ENCODE data around the gene KRT16. TPM values are rescaled to one million over a fixed set of nuclear protein-coding genes. Genes with fewer than 3 reads are reported as not detected.
A peak's percentile ranks its signal among the peaks of the same experiment; 100 is the strongest.
"Not testable (repeated sequence)": the region's sequence is repeated elsewhere in the genome, so short reads cannot be mapped to it uniquely, and the experiment has no call there.

KRT16 gene
- polyA plus RNA-seq, 1 donor (not counting 4 experiments of a cell fraction or from before 2014, with no cell fraction given): 1,851 TPM

DNA sequence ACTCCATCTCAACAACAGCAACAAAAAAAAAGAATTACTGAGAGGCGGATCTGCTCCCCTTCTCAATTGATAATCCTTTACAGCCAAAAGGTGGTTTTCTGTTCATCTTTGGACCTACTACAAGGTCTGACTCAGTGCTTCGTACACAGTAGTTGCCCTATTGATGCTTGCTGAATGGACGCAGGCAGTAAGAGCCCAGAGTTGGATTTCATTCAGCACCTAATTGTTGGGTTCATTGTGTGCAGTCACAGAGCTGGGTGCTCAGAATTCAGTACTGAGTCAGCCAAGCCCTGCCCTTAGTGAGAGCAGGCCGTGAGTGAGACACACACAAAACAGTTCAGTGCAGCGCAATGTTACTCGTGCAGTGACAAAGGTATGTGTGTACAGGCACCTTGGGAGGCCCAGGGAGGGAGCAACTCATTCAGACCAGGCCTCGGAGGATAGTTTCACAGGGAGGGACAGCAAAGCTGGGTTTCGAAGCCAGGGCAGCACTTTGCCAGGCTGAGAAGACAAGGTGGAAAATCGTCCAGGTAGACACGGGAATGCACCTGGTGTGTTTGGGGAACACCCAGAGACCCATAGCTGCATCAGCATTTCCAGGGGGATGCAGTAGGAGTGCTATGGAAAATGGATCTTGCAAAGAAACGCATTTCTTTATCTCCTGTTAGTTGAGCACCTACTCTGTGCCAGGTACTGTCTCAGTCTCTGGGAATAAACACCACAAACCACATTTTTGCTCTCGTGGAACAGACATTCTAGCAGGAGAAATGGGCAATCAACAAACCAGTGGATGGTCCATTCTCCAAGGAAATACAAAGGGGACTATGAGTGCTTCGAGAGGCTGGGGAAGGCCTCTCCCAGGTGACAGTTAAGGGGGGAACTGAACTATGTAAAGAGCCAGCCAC, 29.9 kb upstream of the KRT16 start:
- no peaks in the 10 kb centered on the region for H3K36me3 ChIP-seq (ENCODE audit: control insufficient read depth in 2 of 2, extremely low read depth in 1 of 2, insufficient read depth in 2 of 2, low read length in 2 of 2)
- H3K4me3 ChIP-seq (ENCODE audit: control insufficient read depth in 2 of 3, extremely low read depth in 1 of 3, insufficient read depth in 2 of 3, low read depth in 1 of 3, low read length in 3 of 3): no peak overlapping the region
- no peak for DNase-seq (ENCODE audit: low read depth, low spot score)
- H3K4me2 ChIP-seq (ENCODE audit: control insufficient read depth, extremely low read depth, insufficient read depth, low read depth, low read length): no peak overlapping the region
- H3K9ac ChIP-seq (ENCODE audit: control insufficient read depth, extremely low read depth, insufficient read depth, low read length): peak overlapping the region; percentile 34
- peaks cover 25% of the 10 kb centered on the region for H3K4me1 ChIP-seq (ENCODE audit: control insufficient read depth, extremely low read depth, insufficient read depth, low read length)
- FAIRE-seq: peak; percentile 97
- no peaks in the 10 kb centered on the region for H3K9me3 ChIP-seq (ENCODE audit: control insufficient read depth, low read depth, low read length)
- H2AFZ ChIP-seq (ENCODE audit: control insufficient read depth, low read length): peak overlapping the region; percentile 0
- peak overlapping the region; percentile 65 for H3K27ac ChIP-seq (ENCODE audit: control insufficient read depth, insufficient read depth, low read length)
- dilution Hi-C loops (cut with MboI; ENCODE audit: extremely low pct_ligation_motif_present, low sequenced_read_pairs): no loop called here
- TF ChIP-seq EZH2 (IDR thresholded peaks at IDR 0.05; ENCODE audit: low read length): no peak
- TF ChIP-seq CTCF (optimal IDR thresholded peaks at IDR 0.05 in 1 of 3, IDR thresholded peaks at IDR 0.05 in 1 of 3, conservative IDR thresholded peaks at IDR 0.05 in 1 of 3; ENCODE audit: extremely low read depth in 1 of 3, insufficient read depth in 2 of 3, low read length in 3 of 3): no peak
- H3K27me3 ChIP-seq (ENCODE audit: control insufficient read depth, extremely low read depth, insufficient read depth, low read length): no peaks in the 10 kb centered on the region
- H4K20me1 ChIP-seq (ENCODE audit: control insufficient read depth, extremely low read depth, insufficient read depth, low read length): no peaks in the 10 kb centered on the region
- H3K79me2 ChIP-seq (ENCODE audit: control insufficient read depth, insufficient read depth, low read length): no peaks in the 10 kb centered on the region
- no peaks in the 10 kb centered on the region for H3K9me1 ChIP-seq (ENCODE audit: control insufficient read depth, extremely low read depth, insufficient read depth, low read length)

- H3K36me3 ChIP-seq (ENCODE audit: control insufficient read depth in 2 of 2, extremely low read depth in 1 of 2, insufficient read depth in 2 of 2, low read length in 2 of 2); FAIRE-seq: not testable (repeated sequence)
These were observed 28.0 kb upstream of the KRT16 start for GRCh38 chr17:41640596-41640995.

More at GRCh38 chr17:41640596-41640995, 28.0 kb upstream of the KRT16 start:
- dilution Hi-C loops (cut with MboI; ENCODE audit: extremely low pct_ligation_motif_present, low sequenced_read_pairs); H3K4me2 ChIP-seq (ENCODE audit: control insufficient read depth, extremely low read depth, insufficient read depth, low read depth, low read length); H3K27me3 ChIP-seq (ENCODE audit: control insufficient read depth, extremely low read depth, insufficient read depth, low read length); H2AFZ ChIP-seq (ENCODE audit: control insufficient read depth, low read length); H3K9me1 ChIP-seq (ENCODE audit: control insufficient read depth, extremely low read depth, insufficient read depth, low read length); H3K79me2 ChIP-seq (ENCODE audit: control insufficient read depth, insufficient read depth, low read length); H3K27ac ChIP-seq (ENCODE audit: control insufficient read depth, insufficient read depth, low read length); H3K4me3 ChIP-seq (ENCODE audit: control insufficient read depth in 2 of 3, extremely low read depth in 1 of 3, insufficient read depth in 2 of 3, low read depth in 1 of 3, low read length in 3 of 3); DNase-seq (ENCODE audit: low read depth, low spot score); H3K9me3 ChIP-seq (ENCODE audit: control insufficient read depth, low read depth, low read length); H3K9ac ChIP-seq (ENCODE audit: control insufficient read depth, extremely low read depth, insufficient read depth, low read length); H4K20me1 ChIP-seq (ENCODE audit: control insufficient read depth, extremely low read depth, insufficient read depth, low read length): not testable (repeated sequence)
- peaks cover 15% of the 10 kb centered on the region for H3K4me1 ChIP-seq (ENCODE audit: control insufficient read depth, extremely low read depth, insufficient read depth, low read length)
